GM20431 (cell line): ENCODE results near the gene H2BK1.

Source experiments
- in situ Hi-C: fragments of 300-500 bp; cut with MseI, MboI; formaldehyde crosslinking; loops from one replicate; pipeline ENCODE4 v1.15.0; 2020; ENCODE audit warnings: low sequenced_read_pairs; ENCODE audit not compliant: unreplicated experiment

H2BK1 gene

GRCh38 chr7:151246102-151246850 lies 36.0 kb upstream of the H2BK1 start:
- in situ Hi-C loops = no loop called here

GRCh38 chr7:151245360-151246101 lies 35.2 kb upstream of the H2BK1 start:
- in situ Hi-C loops = no loop called here

DNA sequence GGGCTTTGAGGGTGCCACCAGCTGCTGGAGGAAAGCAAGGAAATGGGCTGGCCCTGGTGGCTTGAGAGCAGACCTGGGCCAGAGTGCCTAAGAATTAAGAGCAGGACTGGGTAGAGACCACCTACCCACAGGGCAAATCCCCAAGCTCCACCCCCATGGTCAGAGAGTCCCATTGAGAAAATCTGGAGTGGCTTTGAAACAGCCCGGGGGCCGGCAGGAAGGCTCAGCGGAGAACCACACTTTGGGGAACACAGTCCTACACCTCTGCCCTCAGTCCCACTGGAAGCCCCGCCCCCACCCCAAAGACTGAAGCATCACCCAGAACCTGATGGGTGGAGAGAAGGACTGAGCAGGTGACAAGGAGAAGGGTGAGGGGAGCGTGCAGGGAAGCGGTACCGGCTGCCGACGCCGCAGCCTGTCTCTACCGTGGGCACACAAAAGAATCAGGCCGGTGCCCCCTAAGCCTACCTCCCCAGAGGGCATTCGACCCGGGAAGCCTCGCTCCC lies 34.6 kb upstream of the H2BK1 start:
- in situ Hi-C loops = no loop called here

DNA sequence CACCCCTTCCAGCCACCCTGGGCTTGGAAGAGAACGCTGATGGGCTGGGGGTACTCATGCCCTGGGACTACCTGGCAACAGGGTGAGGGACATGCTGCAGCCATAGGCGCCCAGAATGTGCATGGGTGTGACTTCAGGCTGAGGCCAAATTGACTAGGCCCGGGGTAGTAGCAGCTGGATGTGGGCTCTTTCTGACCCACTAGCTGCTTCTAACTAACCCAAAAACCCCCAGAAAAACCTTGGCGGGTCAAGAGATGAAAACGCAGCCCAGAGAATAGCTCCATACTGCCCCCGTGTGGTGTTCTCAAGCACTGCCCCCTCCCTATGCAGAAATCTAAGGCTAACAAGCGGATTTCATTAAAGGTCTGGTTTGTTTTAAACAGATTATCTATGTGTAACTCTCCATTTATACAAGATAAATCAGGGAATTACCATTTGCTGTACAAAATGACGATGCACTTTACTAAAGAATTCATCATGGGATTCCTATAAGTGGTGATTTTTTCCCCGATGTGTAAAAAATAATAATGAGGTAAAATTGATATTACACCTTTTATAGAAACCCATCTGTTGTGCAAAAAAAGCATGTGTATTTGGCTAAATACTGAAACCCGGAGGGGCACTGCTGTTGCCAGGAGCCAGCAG lies 34.0 kb upstream of the H2BK1 start:
- in situ Hi-C loops = no loop called here

DNA sequence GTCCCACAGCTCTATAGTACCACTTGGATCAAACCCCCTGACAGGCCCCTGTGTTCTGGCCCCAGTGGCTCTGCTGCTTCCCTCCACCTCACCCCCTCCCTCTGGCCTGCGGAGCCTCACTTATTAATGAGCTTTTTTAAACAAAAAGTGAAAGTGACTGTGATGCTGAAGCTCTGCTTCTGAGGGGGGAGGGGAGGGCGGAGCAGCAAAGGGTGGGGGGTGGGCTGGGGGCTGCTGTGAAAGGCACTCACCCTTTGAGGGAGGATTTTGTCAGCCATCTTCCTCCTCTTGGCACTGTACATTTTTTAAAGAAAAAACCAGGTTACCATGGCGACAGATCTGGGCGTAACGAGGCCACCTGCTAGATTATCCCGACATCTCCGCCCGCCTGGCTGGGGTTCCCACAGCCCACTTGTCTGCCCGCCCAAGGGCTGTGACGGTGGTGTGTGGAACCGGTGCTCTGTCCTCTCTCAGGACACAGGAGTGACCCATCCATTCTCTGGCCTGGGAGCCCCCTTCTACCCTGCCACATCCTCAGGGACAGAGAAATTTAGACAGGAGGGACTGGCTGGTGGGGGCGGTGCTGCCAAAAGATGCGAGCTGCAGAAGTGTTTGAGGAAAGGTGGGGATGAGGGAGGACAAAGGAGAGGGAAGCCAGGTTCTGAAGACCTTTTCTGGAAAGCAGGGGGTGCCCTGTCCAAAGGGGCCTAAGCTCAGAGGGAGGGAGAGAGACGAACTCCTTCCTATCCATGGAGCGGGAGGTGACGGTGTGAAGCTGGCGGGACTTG lies 33.3 kb upstream of the H2BK1 start:
- in situ Hi-C loops = no loop called here

DNA sequence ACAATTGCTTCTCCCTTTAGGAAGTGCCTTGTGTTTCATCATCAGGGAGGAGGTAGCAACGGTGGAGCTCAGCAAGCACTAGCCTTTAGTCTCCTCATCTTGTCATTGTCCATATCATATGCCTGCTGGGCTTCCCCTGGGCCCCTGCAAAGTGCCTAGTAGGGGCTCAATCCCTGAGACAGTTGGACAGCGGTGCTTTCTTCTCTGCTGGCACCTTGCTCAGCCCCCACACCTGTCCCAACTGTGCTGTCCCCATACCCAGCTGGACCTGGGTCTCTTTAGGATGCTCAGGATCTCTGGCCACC lies 32.7 kb upstream of the H2BK1 start:
- in situ Hi-C loops = no loop called here

DNA sequence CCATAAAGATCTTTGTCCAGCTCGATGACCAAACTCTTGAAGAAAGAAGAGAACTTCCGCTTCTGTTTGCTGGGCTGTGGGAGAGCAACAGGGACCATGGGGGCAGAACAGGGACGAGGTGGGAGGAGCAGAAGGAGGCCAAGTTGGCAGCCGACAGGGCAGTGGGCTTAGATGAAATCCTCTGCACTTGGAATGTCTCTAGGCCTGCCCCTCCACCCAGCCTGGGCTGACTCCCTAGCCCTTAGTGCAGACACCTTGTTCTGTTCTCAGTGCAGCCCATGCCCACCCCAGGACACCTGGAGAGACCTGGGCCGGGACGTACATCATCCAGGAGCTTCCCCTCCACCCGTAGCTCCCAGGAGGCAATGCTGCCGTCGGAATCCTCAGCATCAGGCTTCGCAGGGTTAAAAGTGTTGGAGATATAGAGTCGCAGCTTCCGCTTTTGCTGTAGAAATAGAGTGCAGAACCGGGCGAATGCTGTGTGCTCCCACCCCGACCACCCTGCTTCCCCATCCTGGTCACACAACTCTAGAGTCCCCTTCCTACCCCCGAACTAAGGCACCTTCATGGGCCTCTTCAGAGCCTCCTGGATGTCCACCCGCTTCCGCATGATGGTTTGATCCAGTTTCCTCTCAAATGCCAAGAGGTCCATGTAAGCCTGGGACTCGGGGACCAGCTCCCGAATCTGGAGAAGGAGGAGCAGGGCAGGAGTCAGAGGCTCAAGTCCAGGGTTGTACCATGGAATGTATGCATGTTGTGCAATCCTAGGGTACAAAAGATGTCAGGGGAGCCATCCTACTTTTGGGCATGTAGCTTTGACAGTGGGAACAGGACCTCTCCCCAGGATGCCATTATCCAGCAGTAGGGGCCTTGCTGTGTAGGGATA lies 32.1 kb upstream of the H2BK1 start:
- in situ Hi-C loops = no loop called here

DNA sequence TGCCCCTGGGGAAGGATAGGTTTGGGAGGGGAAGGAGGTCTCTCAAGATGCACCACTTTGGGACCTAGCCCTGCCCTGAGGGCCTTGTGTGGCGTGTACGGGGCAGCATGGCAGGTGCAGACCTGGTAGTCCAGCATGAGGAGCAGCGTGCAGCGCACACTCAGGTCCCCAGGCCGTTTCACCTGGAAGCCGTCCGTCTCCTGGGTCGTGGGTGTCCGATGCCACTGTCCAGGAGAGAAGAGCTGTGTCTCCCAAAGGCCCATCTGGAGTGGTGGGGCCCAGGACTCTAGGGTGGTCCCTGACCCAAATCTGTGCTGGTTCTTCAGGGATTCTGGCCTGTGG lies 31.4 kb upstream of the H2BK1 start:
- in situ Hi-C loops = no loop called here

DNA sequence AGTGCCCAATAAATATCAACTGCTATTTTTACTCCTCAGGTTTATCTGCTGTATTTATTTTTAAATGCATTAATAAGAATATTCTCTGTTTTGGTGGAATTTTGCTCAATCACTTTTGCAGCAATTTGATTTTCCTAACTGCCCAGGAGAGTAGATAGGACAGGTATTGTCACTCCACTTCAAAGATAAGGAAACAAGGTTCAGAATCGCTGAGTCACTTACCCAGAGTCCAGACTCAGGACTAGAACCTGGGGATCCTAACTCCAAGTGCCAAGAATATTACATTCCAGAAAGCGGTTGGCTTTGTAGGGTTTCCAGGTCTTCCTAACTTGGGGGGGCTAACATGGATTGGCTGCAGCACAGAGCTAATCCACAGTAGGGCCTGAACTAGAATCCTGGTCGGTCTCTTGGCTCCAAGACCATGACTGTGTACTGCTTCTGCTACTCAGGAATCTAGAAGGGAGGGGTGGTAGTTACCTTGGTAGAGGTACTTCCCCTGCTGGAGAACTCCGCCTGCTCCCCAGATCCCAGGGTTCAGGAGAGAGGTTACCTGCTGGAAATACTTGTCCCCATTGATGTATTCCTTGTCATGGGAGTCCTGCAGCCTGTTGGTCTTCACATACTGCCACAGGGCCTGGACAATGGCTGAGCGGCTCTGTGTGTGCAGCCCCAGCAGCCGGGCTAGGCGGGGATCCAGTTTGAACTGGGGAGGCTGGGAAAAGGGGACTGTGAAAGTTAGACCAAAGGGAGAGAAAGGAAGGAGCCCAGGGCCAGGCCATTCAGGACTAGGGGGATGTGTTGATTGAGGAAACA lies 30.9 kb upstream of the H2BK1 start:
- in situ Hi-C loops = no loop called here

DNA sequence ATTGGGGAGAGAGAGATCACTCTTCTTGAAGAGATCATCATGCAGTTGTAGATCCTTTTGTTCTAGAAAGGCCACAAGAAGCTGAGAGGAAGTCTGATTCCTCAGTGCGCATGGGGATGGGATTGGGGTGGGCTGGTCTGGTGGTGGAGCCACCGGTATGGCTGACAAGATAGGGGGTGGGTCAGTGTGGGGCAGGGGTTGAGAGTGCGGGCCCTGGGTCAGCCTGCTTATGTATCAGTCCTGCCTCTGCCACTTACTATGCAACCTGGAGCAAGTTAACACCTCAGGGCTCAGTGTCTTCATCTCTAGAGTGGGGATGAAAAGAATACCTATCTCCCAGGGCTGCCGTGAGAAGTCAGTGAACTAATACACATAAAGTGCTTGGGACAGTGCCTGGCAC lies 30.2 kb upstream of the H2BK1 start:
- in situ Hi-C loops = no loop called here

GRCh38 chr7:151239837-151240459 lies 29.7 kb upstream of the H2BK1 start:
- in situ Hi-C loops = no loop called here

- in situ Hi-C loops = no loop called here
Observed at GRCh38 chr7:151238924-151239836, 28.9 kb upstream of the H2BK1 start.

GRCh38 chr7:151238190-151238810 lies 28.0 kb upstream of the H2BK1 start:
- in situ Hi-C loops = no loop called here

DNA sequence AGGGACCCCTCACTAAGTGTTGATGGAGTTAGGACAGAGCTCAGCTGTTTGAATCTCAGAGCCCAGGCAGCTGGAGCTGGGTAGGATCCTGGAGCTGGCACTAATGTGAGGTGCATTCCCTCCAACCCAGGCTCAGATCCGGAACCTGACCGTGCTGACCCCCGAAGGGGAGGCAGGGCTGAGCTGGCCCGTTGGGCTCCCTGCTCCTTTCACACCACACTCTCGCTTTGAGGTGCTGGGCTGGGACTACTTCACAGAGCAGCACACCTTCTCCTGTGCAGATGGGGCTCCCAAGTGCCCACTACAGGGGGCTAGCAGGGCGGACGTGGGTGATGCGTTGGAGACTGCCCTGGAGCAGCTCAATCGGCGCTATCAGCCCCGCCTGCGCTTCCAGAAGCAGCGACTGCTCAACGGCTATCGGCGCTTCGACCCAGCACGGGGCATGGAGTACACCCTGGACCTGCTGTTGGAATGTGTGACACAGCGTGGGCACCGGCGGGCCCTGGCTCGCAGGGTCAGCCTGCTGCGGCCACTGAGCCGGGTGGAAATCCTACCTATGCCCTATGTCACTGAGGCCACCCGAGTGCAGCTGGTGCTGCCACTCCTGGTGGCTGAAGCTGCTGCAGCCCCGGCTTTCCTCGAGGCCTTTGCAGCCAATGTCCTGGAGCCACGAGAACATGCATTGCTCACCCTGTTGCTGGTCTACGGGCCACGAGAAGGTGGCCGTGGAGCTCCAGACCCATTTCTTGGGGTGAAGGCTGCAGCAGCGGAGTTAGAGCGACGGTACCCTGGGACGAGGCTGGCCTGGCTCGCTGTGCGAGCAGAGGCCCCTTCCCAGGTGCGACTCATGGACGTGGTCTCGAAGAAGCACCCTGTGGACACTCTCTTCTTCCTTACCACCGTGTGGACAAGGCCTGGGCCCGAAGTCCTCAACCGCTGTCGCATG lies 27.2 kb upstream of the H2BK1 start:
- in situ Hi-C loops = no loop called here

DNA sequence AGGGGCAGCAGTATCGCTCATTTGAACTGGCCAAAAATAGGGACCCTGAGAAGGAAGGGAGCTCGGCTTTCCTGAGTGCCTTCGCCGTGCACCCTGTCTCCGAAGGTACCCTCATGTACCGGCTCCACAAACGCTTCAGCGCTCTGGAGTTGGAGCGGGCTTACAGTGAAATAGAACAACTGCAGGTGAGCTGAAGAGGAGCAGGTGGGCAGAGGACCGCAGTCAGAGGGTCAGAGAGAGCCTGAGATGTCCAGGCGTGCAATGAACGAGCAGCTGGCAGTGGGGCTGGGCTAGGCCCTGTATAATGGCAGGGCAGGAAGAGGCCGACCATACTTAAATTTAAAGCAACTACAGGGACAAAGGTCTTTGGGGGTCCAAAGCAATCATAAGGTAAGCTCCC lies 26.1 kb upstream of the H2BK1 start:
- in situ Hi-C loops = no loop called here
